GM19240 (cell line): ENCODE results near the gene TGFBR2.

ENCODE experiments used
- DNase-seq: peaks from one replicate; pipeline ENCODE4 v3.0.0; 2011; ENCODE audit warnings: low spot score; ENCODE audit not compliant: insufficient read length

The TGFBR2 gene

DNA sequence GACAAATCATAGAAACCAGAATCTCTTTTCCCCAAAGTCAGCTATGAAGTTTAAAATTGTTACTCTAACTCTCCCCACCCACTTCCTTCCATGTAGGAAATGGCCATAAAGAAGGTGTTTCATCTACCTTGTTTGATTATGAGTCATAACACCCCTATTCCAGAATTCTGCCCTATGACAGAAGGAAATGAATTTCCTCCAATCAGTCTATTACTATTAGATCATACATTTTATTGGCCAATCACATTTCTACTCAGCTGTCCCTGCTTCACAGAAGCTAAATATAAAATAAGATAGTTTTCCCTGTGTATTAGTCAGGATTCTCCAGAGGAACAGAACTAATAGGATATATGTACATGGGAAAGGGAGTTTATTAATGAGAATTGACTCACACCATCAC lies 102.1 kb downstream of the TGFBR2 start:
- no peak for DNase-seq

- no peak for DNase-seq
Measured at GRCh38 chr3:30710017-30710416, 103.6 kb downstream of the TGFBR2 start.

GRCh38 chr3:30711151-30711550 lies 104.8 kb downstream of the TGFBR2 start:
- DNase-seq = no peak

DNA sequence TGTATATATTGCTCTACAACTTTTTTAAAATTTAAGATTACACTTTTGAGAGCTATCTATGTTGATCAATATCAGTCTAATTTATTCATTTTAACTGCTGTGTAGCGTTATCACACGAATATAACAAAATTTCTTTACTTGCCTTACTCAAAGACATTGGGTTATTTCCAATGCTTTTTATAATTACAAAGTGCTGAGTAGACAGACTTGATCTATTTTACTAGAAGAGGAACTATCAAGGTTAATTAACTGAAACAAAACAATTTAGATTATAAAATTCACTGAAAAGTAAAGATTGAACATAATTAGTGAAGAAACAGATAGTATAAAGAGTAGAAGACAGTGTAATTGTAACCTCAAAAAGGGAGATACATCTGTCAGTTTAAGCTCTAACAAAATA lies 105.5 kb downstream of the TGFBR2 start:
- DNase-seq = no peak

- DNase-seq = no peak
Measured at GRCh38 chr3:30712991-30713390, 106.6 kb downstream of the TGFBR2 start.

DNA sequence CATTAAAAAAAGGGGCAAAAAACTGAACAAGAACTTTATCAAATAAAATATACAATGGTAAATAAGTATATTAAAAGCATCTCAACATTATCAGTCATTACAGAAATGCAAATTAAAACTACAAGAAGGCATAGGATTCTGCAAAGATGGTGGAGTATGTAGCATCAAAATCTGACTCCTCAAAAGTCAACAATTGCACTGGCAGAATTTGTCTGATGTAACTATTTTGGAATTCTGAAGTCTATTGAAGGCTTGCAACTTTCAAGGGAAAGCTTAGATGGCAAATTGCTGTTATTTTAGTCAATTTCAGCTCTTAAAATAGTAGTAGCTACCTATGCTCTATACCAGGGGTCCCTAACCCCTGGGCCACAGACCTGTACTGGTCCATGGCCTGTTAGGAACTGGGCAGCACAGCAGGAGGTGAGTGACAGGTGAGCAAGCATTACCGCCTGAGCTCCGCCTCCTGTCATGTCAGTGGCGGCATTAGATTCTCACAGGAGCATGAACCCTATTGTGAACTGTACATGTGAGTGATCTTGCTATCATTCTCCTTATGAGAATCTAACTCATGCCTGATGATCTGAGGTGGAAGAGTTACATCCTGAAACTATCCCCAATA lies 107.6 kb downstream of the TGFBR2 start:
- DNase-seq = no peak

DNA sequence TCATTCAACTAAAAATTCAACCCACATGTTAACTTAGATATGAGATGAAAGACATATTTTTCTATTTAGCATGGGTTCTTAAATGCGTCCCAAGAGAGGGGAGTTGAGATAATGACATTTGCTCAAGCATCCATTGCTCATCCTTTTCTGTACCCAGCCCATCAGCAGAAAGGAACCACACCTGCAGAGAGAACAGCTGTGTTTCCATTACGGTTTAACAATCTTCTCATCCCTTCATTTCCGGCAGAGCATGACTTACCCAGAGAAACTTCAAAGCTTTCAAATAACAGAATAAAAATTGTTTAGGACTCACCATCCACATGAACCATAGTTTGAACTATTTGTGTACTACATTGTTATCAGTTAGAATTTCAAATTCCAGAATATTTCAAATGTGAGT lies 113.1 kb downstream of the TGFBR2 start:
- DNase-seq = no peak

DNA sequence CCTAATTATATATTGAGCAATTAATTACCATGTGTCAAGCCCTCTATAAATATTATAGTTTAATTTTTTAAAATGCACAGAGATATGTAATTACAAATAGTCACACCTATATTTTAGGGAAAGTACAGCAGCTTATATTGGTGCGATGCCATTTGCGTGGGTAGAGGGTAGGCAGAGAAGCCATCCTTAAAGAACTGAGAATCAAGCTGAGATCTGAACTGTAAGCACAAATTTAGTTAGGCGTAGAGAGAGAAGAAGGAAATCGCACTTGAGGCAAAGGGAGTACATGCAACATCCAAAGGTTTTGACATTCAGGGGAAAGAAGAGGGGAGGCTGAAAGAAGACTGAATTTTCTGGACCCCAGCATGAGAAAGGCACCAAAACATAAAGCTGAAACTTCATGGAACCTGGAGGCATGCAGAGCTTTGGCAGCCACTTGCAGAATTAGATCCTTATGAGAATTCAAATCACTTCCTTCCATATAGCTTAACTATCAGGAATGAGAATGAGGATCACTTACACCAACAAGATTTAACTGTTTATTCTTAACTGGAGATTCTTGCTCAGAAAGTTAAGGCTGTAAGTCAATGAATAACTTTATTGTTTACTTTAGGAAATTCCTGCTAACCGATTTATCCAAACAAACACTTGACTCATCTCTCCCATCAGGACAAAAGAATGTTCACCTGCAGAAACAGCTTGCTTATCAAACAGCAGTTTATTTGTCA lies 114.3 kb downstream of the TGFBR2 start:
- no peak for DNase-seq

- DNase-seq = no peak
Measured at GRCh38 chr3:30721314-30721634, 114.9 kb downstream of the TGFBR2 start.

DNA sequence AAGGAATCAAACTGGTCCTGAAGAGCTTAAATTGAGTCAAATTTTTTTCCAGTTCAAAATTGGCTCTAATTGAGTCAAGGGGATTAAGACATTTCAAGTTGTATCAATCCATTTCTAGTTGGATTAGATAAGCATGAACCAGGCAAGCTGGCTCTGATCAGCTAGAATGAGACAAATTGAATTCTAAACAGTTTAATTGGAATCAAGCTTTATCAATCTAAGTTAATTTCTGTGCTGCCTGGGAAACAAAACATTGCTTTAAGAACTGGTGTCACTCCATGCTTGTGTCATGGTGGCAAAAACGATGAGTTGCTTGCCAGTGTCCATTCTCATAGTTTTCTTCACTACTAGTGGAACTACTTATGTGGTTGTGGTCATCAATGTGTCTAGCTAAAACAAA lies 116.8 kb downstream of the TGFBR2 start:
- DNase-seq = no peak

DNA sequence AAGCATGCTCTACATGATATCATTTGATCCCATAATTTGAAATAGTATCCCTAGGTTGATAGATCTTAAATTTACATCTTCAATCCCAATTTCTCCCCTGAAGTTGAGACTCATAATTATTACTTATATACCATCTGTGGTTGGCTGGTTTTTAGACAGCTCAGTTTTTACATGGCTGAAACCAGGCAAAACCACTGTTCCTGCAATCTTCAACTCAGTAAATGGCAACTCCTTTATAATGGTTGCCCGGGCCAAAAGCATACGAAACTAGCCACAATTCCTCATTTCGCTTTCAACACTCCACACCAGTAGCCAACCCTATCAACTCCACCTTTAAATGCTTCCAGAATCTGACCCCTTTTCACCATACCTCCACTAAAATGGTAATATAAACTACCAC lies 118.5 kb downstream of the TGFBR2 start:
- DNase-seq = no peak

DNA sequence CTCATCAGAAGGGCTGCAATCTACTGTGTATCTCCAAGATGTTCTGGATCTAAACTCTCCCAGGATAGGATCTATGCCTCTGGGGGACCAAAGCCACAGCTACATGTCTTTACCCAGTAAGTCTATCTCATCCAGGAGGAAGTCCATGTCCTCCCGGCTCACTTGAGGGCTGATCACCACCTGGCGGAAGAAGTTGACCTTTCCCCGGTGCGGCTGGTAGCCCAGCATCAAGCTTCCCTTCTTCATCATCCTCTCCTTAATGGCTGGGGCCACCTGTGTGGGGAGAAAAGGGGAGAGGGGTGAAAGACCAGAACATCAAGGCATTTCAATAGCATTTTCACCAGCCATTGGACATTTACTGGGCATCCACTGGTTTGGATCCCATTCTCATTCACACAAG lies 121.7 kb downstream of the TGFBR2 start:
- DNase-seq = no peak

DNA sequence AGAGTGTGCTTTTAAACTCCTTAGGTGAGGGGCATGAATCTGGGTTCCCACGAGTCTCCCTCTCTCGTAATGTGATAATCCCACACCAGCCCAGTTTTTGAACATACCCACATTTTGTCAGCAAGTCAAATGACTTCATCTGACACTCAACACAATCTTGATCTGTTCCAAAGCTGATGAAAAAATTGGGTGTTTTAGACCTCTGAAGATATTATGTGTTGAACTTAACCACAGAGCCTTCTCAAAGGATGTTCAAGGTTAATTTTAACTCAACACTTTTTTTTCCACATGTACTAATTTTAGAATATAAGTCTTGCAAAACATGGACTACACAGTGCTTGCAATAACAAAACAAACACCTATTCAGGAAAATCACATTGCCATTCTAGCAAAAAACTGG lies 123.1 kb downstream of the TGFBR2 start:
- DNase-seq = no peak

GRCh38 chr3:30729936-30730335 lies 123.5 kb downstream of the TGFBR2 start:
- no peak for DNase-seq

- no peak for DNase-seq
Measured at GRCh38 chr3:30730967-30731366, 124.6 kb downstream of the TGFBR2 start.

DNA sequence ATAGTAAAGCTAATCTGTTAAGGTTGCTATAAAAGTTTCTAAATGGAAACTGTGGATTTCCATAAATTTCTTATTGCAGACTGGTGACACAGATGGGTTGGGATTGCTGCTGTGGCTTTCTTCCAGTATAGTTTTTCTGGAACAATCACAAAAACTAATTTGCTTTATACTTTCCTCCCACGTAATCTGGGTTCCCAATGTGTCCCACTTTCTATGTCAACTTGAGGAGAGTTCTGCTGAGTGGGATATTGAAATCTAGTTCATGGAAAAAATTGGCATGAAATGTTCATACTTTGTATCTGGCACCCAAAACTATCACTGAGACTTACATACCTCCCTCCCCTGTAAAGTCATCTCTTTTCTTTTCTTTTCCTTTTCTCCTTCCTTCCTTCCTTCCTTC lies 126.8 kb downstream of the TGFBR2 start:
- no peak for DNase-seq

DNA sequence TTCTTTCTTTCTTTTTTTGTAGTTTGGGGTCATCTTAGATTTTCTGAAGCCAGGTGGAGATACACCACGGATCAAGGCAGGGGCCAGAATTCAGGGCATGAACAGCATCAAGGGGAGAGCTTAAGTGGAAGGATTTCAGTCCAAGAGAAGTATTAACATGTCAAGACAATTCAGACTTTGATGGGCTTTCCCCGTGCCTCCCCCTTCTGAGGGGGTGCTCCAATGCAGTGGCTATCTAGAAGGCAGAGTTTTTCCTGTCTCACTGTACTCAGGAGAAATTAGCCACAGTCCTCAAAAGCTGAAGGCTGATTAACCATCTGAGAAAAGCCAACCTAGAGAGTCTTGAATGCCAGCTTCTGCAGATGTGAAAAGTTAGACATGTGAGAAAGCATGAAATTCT lies 127.3 kb downstream of the TGFBR2 start:
- DNase-seq = no peak

- DNase-seq = no peak
Measured at GRCh38 chr3:30737743-30738499, 131.5 kb downstream of the TGFBR2 start.

- no peak for DNase-seq
Measured at GRCh38 chr3:30738605-30739004, 132.2 kb downstream of the TGFBR2 start.

- no peak for DNase-seq
Measured at GRCh38 chr3:30741889-30742288, 135.5 kb downstream of the TGFBR2 start.

DNA sequence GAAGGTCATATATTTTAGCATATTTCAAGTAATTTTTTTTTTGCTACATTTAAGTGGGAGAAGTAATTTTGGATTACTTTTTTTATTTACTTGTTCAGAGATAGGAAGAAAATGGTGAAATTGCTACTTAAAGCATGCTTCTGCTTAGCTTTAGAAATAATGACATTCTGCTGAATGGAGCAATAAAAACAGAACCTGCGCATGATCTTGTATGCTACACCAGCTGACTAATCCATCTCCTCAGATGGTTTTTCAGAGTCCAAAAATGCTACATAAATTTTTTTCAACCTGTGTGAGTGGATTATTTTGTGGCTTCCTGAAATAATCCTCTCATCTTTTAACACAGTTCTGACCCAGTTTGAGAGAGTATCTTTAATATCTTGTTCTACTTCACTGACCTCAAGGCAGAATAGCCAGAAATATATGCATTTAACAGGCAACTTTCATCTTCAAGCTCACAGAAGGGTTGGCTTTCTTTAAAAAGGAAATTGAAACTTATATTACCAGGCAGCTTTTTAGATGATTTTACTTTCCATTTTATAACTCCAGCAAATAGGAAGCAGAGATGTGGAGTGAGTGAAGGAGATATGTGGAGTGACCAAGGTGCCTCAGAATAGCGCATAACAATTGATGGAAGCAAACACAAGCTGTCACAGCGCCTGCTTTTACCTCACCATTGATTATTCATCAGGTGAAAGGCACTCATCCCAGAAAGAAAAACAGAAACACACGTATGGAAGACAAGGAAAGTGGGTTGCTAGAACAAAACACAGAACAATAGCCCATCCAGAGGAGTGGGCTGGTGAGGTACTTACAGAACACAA lies 136.6 kb downstream of the TGFBR2 start:
- no peak for DNase-seq
